ENCODE data around the gene MAN2A2.
"Not testable (repeated sequence)": the region's sequence is repeated elsewhere in the genome, so short reads cannot be mapped to it uniquely, and the experiment has no call there.

Gene MAN2A2

DNA sequence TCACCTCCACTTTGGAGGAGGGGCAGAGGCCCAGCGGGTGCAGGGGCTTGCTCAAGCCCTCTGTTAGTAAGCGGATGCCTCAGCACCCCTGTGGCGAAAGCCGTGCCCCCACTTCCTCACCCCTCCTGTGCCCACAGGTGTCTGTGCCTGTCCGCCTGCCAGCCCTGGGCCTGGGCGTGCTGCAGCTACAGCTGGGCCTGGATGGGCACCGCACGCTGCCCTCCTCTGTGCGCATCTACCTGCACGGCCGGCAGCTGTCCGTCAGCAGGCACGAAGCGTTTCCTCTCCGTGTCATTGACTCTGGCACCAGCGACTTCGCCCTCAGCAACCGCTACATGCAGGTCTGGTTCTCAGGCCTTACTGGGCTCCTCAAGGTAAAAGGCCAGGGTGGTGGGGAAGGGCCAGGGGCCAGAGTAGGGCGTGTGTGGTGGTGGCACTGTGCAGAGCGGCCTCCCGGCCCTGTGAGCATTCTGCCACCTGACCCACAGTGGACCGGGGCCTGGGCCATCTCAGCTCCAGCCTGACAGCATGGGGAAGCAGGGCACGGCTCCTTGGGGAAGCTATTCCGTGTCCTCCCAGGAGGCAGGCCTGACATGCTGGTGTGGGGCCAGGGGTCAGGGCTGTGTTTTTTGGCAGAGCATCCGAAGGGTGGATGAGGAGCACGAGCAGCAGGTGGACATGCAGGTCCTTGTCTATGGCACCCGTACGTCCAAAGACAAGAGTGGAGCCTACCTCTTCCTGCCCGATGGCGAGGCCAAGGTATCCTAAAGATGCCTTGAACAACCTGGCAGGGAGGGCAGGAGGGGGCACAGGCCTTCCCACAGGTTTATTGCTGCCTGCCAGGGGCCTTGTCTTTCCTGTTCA lies 9.0 kb downstream of the MAN2A2 start:
- Mint-ChIP-seq H3K4me1 (ENCODE audit: low read depth) (peaks cover 4% of the 10 kb centered on the region), H3K36me3 (ENCODE audit: low read depth) (peaks cover 52% of the 10 kb centered on the region), H3K27me3 (ENCODE audit: low read depth) (no peaks in the 10 kb centered on the region), H3K27ac (no peak overlapping the region), H3K9me3 (no peaks in the 10 kb centered on the region), H3K4me3 (no peak overlapping the region)

DNA sequence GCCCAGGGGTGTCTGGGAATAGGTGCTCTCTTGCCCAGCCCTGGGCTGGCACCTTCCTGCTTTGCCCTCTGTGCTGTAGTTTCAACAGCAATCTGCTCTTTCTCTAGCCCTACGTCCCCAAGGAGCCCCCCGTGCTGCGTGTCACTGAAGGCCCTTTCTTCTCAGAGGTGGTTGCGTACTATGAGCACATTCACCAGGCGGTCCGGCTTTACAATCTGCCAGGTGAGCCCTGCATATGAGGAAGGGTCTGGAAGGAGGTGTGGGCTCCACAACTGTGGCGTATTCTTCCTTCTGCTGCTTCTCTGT lies 9.6 kb downstream of the MAN2A2 start:
- no peak overlapping the region for H3K4me3 Mint-ChIP-seq
- H3K9me3 Mint-ChIP-seq = no peaks in the 10 kb centered on the region
- no peaks in the 10 kb centered on the region for H3K27me3 Mint-ChIP-seq (ENCODE audit: low read depth)
- peaks cover 3% of the 10 kb centered on the region for H3K4me1 Mint-ChIP-seq (ENCODE audit: low read depth)
- H3K27ac Mint-ChIP-seq = no peak overlapping the region
- H3K36me3 Mint-ChIP-seq (ENCODE audit: low read depth) = peaks cover 53% of the 10 kb centered on the region

DNA sequence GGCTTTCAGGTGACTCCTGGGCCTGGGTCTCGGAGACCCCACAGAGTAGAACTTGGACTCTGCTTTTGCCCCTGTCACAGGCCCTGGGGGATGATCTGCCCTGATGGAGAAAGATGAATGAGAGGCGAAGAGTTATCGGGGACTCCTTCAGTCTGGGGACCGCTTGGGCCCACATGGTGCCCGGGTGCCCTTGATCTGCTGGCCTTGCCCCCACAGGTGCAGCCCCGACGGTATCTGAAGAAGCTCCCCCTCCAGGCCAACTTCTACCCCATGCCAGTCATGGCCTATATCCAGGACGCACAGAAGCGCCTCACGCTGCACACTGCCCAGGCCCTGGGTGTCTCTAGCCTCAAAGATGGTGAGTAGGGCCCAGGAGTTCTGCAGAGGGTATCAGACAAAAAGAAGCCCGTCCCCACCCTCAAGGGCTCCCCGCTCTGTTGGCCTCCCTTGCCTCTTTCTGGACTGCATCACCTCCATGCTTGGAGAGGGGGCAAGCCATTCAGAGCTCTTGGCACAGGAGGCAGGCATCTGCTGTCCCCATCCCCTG lies 10.4 kb downstream of the MAN2A2 start:
- Mint-ChIP-seq H3K27me3 (ENCODE audit: low read depth) (no peaks in the 10 kb centered on the region), H3K4me1 (ENCODE audit: low read depth) (no peaks in the 10 kb centered on the region), H3K4me3 (no peak overlapping the region), H3K27ac (no peak overlapping the region), H3K9me3 (no peaks in the 10 kb centered on the region), H3K36me3 (ENCODE audit: low read depth) (peaks cover 55% of the 10 kb centered on the region)

DNA sequence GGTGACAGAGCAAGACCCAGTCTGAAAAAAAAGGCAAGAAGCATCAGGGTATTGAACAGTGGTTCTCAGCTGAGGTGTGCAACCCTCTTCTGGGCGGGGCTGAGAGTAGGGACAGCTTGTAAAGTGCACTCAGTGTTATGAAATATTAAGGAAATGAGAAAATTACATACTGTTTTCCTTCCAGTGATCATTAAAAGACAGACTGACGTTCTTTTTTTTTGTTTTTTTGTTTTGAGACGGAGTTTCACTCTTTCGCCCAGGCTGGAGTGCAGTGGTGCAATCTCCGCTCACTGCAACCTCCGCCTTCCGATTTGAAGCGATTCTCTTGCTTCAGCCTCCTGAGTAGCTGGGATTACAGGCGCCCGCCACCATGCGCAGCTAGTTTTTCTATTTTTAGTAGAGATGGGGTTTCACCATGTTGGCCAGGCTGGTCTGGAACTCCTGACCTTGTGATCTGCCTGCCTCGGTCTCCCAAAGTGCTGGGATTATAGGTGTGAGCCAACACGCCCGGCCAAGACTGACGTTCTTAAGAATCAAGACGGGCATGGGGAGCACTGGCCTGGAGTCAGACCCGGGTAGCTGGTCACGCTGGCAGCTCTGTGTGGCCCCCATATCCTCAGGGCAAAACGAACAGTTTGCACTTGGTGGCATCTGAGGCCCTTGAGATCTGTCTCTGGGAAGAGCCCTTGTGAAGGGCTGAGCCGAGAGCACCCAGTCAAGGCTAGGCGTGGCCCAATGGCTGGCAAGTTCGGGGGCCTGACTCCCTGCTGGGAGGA lies 11.4 kb downstream of the MAN2A2 start:
- no peak overlapping the region for H3K4me3 Mint-ChIP-seq

DNA sequence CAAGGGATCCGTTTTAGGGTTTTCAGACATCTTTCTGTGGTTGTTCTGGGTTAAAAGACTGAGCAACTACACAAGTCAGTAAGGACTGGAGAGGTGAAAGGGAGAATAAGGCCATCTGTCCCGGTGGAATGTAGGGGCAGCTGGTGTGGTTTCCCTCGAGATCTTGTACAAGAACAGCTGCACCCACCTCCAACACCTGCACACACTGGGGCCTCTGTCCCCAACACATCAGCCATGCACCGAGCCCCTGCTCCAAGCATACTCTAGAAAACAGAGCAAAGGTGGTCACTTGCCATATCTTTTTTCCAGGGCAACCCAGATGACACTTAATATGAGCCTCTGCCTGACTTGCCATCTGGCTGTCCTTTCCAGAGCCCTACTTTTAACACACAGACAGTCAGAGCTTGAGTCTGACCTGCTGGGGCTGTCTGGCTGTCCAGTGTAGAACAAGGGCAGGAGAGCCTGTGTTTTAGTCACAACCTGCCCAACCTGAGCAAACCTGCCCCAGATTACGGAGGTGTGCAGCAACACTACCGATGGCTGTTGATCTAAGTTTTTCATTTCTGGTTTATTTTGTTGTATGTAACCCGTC lies 12.2 kb downstream of the MAN2A2 start:
- peaks cover 65% of the 10 kb centered on the region for H3K36me3 Mint-ChIP-seq (ENCODE audit: low read depth)
- peaks cover 3% of the 10 kb centered on the region for H3K4me1 Mint-ChIP-seq (ENCODE audit: low read depth)
- H3K27ac Mint-ChIP-seq = no peak overlapping the region
- no peak overlapping the region for H3K4me3 Mint-ChIP-seq
- no peaks in the 10 kb centered on the region for H3K9me3 Mint-ChIP-seq
- H3K27me3 Mint-ChIP-seq (ENCODE audit: low read depth) = no peaks in the 10 kb centered on the region

More for the DNA sequence above, 11.4 kb downstream of the MAN2A2 start:
- Mint-ChIP-seq H3K27ac (no peak overlapping the region), H3K27me3 (ENCODE audit: low read depth) (no peaks in the 10 kb centered on the region), H3K4me1 (ENCODE audit: low read depth) (no peaks in the 10 kb centered on the region), H3K9me3 (no peaks in the 10 kb centered on the region), H3K36me3 (ENCODE audit: low read depth) (peaks cover 57% of the 10 kb centered on the region)

DNA sequence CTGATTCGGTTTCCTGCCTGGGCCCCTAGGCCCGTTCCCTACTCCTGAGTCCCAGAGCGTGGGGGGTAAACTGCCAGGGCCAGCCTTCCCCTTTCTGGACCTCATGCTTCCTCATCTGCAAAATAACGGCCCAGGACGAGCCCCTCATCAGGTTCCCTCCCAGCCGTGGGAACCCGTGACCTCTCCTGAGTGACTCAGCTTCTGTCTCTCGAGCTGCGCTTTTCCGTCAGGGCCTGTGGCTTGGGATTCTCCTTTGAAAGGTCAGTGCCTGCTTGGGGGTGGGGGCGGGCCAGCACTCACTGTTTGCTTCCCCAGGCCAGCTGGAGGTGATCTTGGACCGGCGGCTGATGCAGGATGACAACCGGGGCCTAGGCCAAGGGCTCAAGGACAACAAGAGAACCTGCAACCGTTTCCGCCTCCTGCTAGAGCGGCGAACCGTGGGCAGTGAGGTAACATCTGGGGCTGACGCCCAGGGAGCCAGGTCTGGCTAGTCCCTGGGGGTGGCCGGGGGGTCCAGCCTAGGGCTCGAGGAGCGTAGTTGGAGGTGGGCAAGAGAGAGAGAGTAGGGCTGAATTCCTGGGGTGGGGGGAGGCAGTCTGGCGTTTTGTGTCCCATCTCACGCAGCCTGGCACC lies 12.8 kb downstream of the MAN2A2 start:
- H3K27me3 Mint-ChIP-seq (ENCODE audit: low read depth) = no peaks in the 10 kb centered on the region
- H3K4me1 Mint-ChIP-seq (ENCODE audit: low read depth) = peaks cover 3% of the 10 kb centered on the region
- no peaks in the 10 kb centered on the region for H3K9me3 Mint-ChIP-seq
- H3K4me3 Mint-ChIP-seq = no peak overlapping the region
- peaks cover 67% of the 10 kb centered on the region for H3K36me3 Mint-ChIP-seq (ENCODE audit: low read depth)
- H3K27ac Mint-ChIP-seq = no peak overlapping the region

DNA sequence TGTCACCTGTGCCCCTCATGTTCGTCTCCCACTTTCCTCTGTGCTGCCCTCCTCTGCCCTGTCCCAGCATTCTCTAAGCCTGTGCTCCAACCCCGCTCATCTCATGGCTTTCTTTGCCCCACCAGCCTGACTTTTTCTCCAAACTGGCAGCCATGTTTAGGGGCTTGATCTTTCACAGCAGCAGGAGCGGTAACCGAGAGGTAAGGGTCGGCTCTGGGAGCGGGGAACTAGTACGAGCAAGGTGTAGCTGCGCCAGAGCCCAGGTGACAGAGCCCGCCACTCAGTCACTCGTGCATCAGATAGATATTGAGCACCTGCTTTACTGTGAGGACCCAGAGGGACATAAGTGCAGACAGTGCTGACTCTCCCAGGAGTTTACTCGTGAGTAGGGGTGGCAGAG lies 13.4 kb downstream of the MAN2A2 start:
- no peaks in the 10 kb centered on the region for H3K27me3 Mint-ChIP-seq (ENCODE audit: low read depth)
- no peak overlapping the region for H3K4me3 Mint-ChIP-seq
- H3K4me1 Mint-ChIP-seq (ENCODE audit: low read depth) = peaks cover 6% of the 10 kb centered on the region
- H3K9me3 Mint-ChIP-seq = no peaks in the 10 kb centered on the region
- H3K36me3 Mint-ChIP-seq (ENCODE audit: low read depth) = peaks cover 70% of the 10 kb centered on the region
- H3K27ac Mint-ChIP-seq = no peak overlapping the region

DNA sequence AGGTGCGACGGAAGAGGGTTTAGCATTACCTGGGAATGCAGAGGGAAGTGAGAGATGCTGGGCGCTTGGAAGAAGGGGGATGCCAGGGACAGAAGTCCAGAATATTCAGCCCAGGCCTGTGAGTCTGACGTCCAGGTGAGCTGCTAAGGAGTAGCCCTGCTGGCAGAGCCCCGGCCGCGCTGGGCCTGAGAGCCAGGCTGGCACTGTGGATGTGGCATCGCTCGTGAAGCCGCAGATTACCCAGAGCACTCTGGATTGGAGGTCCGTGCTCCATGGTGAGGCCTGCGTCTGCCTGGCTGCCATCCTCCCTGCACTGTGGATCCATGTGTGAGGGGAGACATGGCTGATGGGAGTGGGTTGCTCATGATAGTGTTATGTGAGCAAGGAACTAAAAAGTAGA lies 14.5 kb downstream of the MAN2A2 start:
- Mint-ChIP-seq H3K4me3 (no peak overlapping the region), H3K27me3 (ENCODE audit: low read depth) (no peaks in the 10 kb centered on the region), H3K27ac (no peak overlapping the region), H3K4me1 (ENCODE audit: low read depth) (peaks cover 15% of the 10 kb centered on the region), H3K36me3 (ENCODE audit: low read depth) (peaks cover 77% of the 10 kb centered on the region), H3K9me3 (no peaks in the 10 kb centered on the region)

DNA sequence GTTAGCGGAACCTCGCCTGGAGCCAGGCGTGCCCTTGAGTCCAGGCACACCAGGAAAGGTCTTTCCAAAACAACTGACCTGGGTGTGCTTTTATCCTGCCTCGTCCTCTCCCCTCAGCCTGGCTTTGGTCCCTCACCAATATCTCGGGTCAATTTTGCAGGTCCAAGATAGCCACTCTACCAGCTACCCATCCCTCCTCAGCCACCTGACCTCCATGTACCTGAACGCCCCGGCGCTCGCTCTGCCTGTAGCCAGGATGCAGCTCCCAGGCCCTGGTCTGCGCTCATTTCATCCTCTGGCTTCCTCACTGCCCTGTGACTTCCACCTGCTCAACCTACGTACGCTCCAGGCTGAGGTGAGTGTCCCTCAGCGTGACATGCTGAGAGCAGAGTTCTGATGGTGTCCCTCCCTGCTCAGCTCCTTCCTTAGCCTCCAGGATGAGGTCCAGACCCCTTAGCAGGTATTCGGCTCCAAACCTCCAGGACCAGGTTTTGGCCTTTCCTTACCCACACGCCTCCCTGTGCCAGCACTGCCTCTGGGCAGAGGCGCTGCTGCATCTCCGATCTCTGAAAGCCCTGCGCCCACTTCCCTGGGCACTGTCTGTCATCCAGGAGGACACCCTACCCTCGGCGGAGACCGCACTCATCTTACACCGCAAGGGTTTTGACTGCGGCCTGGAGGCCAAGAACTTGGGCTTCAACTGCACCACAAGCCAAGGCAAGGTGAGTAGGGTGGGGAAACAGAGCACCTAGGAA lies 15.1 kb downstream of the MAN2A2 start:
- peaks cover 75% of the 10 kb centered on the region for H3K36me3 Mint-ChIP-seq (ENCODE audit: low read depth)
- no peak overlapping the region for H3K4me3 Mint-ChIP-seq
- no peaks in the 10 kb centered on the region for H3K9me3 Mint-ChIP-seq
- no peaks in the 10 kb centered on the region for H3K27me3 Mint-ChIP-seq (ENCODE audit: low read depth)
- no peak overlapping the region for H3K27ac Mint-ChIP-seq
- peaks cover 19% of the 10 kb centered on the region for H3K4me1 Mint-ChIP-seq (ENCODE audit: low read depth)

DNA sequence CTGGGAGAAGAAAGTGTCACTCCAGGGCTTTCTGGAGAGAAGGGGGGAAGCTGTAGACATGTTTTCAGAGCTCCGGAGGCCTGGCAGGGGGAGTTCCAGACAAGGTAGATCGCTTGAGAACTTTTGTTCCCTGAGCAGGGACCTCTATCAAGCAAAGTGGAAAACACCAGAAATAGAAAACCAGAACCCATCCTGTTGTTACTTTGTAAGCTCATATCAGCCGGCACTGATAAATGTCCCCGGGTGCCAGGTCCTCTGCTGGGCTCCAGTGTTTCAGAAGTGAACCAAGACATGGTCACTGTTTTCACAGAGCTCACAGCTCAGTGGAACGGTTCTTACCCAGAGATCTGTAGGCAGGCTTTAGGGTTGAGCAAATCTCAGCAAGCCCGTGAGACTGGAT lies 15.7 kb downstream of the MAN2A2 start:
- Mint-ChIP-seq H3K27ac (no peak overlapping the region), H3K27me3 (ENCODE audit: low read depth) (no peaks in the 10 kb centered on the region), H3K4me3 (no peak overlapping the region), H3K36me3 (ENCODE audit: low read depth) (peaks cover 69% of the 10 kb centered on the region), H3K9me3 (no peaks in the 10 kb centered on the region), H3K4me1 (ENCODE audit: low read depth) (peaks cover 24% of the 10 kb centered on the region)

DNA sequence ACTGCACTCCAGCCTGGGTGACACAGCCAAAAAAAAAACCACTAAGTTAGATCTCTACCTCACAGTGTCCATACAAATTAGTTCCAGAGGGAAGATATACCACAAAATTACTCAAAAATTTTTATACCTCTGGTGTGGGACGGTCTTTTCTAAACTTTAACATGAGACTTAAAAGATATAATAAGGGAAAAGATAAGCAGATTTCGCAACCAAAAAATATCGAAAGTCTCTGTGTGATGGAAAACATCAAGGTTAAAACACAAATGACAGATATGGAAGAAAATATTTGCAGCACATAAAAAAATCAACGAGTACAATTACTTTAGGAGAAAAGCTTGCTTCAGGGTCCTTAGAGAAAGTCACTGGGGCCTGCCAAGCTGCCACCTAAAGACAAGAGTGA lies 18.8 kb downstream of the MAN2A2 start:
- Mint-ChIP-seq H3K4me3 (no peak overlapping the region), H3K4me1 (ENCODE audit: low read depth) (peaks cover 38% of the 10 kb centered on the region), H3K27ac (peak overlapping the region; percentile 55), H3K27me3 (ENCODE audit: low read depth) (no peaks in the 10 kb centered on the region), H3K36me3 (ENCODE audit: low read depth) (peaks cover 48% of the 10 kb centered on the region), H3K9me3 (no peaks in the 10 kb centered on the region)

DNA sequence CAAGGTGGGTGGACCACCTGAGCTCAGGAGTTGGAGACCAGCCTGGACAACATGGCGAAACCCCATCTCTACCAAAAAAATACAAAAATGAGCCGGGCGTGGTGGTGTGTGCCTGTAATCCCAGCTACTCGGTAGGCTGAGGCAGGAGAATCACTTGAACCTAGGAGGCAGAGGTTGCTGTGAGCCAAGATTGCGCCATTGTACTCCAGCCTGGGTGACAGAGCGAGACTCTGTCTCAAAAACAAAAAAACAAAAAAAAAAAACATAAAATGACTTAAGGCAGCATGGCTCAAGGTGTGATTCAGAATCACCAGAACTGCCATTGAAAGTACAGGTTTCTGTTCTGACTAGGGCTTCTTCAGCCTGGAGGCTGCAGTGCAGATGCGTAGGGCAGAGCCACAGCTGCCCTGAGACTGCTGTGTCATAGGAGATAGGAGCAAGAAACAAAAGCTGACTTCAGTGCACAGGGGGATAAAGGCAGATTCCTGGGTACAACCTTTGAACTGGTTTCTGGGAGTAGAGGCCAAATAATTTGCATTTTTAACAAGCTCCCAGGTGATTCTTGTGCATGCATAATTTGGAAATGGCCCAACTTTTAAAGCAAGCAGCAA lies 19.7 kb downstream of the MAN2A2 start:
- not testable (repeated sequence) for H3K27me3 Mint-ChIP-seq (ENCODE audit: low read depth); H3K9me3 Mint-ChIP-seq
- Mint-ChIP-seq H3K4me1 (ENCODE audit: low read depth) (peaks cover 38% of the 10 kb centered on the region), H3K4me3 (peak overlapping the region; percentile 5), H3K27ac (peak overlapping the region; percentile 84), H3K36me3 (ENCODE audit: low read depth) (peaks cover 41% of the 10 kb centered on the region)

DNA sequence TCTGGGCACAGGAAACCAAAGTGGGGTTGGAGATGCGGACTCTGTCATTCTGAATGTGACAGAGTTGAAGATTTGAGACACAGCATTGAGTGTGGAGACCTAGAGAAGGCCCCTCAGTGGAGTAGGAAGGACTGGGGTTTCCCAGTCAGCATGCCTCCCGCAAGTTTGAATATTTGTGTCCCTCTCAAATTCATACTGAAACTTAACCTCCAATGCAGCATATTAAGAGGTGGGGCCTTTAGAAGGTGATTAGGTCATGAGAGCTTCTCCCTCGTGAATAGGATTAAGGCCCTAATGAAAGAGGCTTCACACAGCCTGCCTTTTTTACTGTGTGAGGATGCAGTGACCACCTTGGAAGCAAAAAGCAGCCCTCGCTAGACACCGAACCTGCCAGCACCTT lies 21.3 kb downstream of the MAN2A2 start:
- H3K4me1 Mint-ChIP-seq (ENCODE audit: low read depth) = peaks cover 45% of the 10 kb centered on the region
- H3K9me3 Mint-ChIP-seq = no peaks in the 10 kb centered on the region
- no peaks in the 10 kb centered on the region for H3K27me3 Mint-ChIP-seq (ENCODE audit: low read depth)
- peak overlapping the region; percentile 18 for H3K4me3 Mint-ChIP-seq
- H3K27ac Mint-ChIP-seq = peak overlapping the region; percentile 84
- H3K36me3 Mint-ChIP-seq (ENCODE audit: low read depth) = peaks cover 32% of the 10 kb centered on the region
